HG03354 (cell line): ENCODE data around the gene EPB41L5.
"Not testable (repeated sequence)": the region's sequence is repeated elsewhere in the genome, so short reads cannot be mapped to it uniquely, and the experiment has no call there.

Experiments used
- ATAC-seq: cut with Tn5 transposase; IDR thresholded peaks from one replicate; pipeline ENCODE4 v1.9.1; 2021; ENCODE audit warnings: mild to moderate bottlenecking; ENCODE audit not compliant: unreplicated experiment, poor library complexity, severe bottlenecking

EPB41L5 gene

GRCh38 chr2:120079647-120080046, 66.8 kb downstream of the EPB41L5 start:
- no peak for ATAC-seq

GRCh38 chr2:120091436-120091835, 78.6 kb downstream of the EPB41L5 start:
- no peak for ATAC-seq

GRCh38 chr2:120094795-120095194, 81.9 kb downstream of the EPB41L5 start:
- no peak for ATAC-seq

- ATAC-seq = no peak
Observed at GRCh38 chr2:120100627-120101026, 87.8 kb downstream of the EPB41L5 start.

GRCh38 chr2:120103723-120104467, 91.0 kb downstream of the EPB41L5 start:
- no peak for ATAC-seq

- no peak for ATAC-seq
Observed at GRCh38 chr2:120104772-120105171, 91.9 kb downstream of the EPB41L5 start.

- ATAC-seq = peak; percentile 64
Observed at GRCh38 chr2:120105360-120105759, 92.5 kb downstream of the EPB41L5 start.

GRCh38 chr2:120108049-120108448, 95.2 kb downstream of the EPB41L5 start:
- ATAC-seq = no peak

- no peak for ATAC-seq
Observed at GRCh38 chr2:120108749-120109148, 95.9 kb downstream of the EPB41L5 start.

- peak; percentile 42 for ATAC-seq
Observed at GRCh38 chr2:120109186-120110061, 96.5 kb downstream of the EPB41L5 start.

- ATAC-seq = no peak
Observed at GRCh38 chr2:120110062-120110362, 97.1 kb downstream of the EPB41L5 start.

- no peak for ATAC-seq
Observed at GRCh38 chr2:120110507-120110906, 97.6 kb downstream of the EPB41L5 start.

- ATAC-seq = no peak
Observed at GRCh38 chr2:120111193-120111592, 98.3 kb downstream of the EPB41L5 start.

- no peak for ATAC-seq
Observed at GRCh38 chr2:120118018-120118417, 105.1 kb downstream of the EPB41L5 start.

- ATAC-seq = no peak
Observed at GRCh38 chr2:120118471-120118870, 105.6 kb downstream of the EPB41L5 start.

- ATAC-seq = not testable (repeated sequence)
Observed at GRCh38 chr2:120121337-120121736, 108.5 kb downstream of the EPB41L5 start.

GRCh38 chr2:120123090-120123489, 110.2 kb downstream of the EPB41L5 start:
- ATAC-seq = no peak

GRCh38 chr2:120125195-120125594, 112.3 kb downstream of the EPB41L5 start:
- no peak for ATAC-seq

GRCh38 chr2:120128216-120128615, 115.3 kb downstream of the EPB41L5 start:
- ATAC-seq = no peak

- no peak for ATAC-seq
Observed at GRCh38 chr2:120132190-120132589, 119.3 kb downstream of the EPB41L5 start.

GRCh38 chr2:120132691-120133090, 119.8 kb downstream of the EPB41L5 start:
- ATAC-seq = no peak
